Adrenal gland (tissue), 5 donors: ENCODE measurements around the gene ATP6V0E1.

Source experiments
- CTCF ChIP-seq, 6 experiments: fragments of 450-650 bp in 4 of 6; fragments of 200-600 bp in 2 of 6; sonication (generic) in 1 of 6; IDR thresholded peaks; 1 replicate in 5 of 6; 2 replicates in 1 of 6; pipeline versions ENCODE4 v1.5.1 to v1.8.0; 2016 to 2021; ENCODE audit warnings: antibody characterized with exemption in 6 of 6, mild to moderate bottlenecking in 2 of 6, moderate library complexity in 1 of 6
- POLR2A ChIP-seq, 2 donors: fragments of 450-650 bp; IDR thresholded peaks; one replicate each; pipeline ENCODE4 v1.6.1; 2017; ENCODE audit warnings: antibody characterized with exemption in 2 of 2, mild to moderate bottlenecking in 2 of 2, moderate library complexity in 1 of 2
- donor health status: DM: no; HTN: no; CAD: no.

DNA sequence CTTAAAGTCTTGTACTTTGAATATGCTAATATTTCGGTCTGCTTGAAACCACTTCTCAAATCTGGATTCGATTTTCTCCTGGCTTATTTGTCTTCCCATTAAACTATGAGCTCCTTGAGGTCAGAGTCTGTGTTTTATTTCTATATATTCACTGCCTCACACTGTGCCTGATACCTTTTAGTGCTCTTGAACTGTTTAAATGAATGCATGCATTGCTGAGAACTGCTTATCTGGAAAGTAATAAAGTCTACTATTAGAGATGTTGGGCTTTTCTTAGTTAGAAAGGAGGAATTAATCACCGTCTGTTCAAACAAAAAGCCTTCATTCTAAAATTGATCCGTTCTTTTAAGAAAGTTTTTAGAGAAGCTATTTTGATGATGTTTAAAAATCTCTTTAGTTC lies 78.6 kb downstream of the ATP6V0E1 start:
- no peak for TF ChIP-seq CTCF (IDR thresholded peaks at IDR 0.05)
- TF ChIP-seq POLR2A (IDR thresholded peaks at IDR 0.05) = no peak
